Neural cell (in vitro differentiated cells): ENCODE measurements around the gene ITM2A.

Source experiments
- EZH2 ChIP-seq: fragments of 200-600, 300-800 bp; shearing (Covaris generic), sonication (generic); IDR thresholded peaks from 2 replicates; pipeline ENCODE4 v1.6.1; 2014; ENCODE audit warnings: antibody characterized with exemption, low read length, borderline replicate concordance, mild to moderate bottlenecking; ENCODE audit not compliant: insufficient read depth, poor library complexity, severe bottlenecking
- TF ChIP-seq, protein P1 (sequence below): fragments of 450-650 bp; IDR thresholded peaks from 2 replicates; pipeline ENCODE4 v1.5.1; 2014; ENCODE audit warnings: antibody characterized with exemption, mild to moderate bottlenecking, moderate library complexity; ENCODE audit not compliant: poor library complexity, severe bottlenecking

DNA sequence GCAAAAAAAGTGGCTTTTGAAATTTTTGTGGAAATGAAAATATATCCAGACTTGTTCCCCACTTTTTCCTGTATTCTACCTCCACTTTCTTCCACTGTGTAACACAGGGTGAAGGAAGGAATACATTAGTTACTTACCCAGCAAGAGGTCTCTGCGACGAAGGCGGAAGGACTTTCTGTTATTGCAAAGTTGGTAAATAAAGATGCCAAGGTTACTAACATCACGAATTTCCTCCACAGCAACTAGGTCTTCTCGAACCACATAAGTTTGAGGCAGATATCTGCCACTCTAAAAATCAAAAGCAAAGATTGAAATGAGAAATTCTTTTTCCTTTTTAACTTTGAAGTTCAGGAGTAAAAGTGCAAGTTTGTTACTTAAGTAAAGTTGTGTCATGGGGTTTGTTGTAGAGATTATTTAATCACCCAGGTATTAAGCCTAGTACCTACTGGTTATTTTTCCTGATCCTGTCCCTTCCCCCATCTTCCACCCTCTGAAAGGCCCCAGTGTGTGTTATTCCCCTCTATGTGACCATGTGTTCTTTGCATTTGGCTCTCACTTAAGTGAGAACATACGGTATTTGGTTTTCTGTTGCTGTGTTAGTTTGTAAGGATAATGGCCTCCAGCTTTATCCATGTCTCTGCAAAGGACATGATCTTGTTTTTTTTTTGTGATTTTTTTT is 5.8 kb downstream of the ITM2A start:
- TF ChIP-seq, protein P1, sequence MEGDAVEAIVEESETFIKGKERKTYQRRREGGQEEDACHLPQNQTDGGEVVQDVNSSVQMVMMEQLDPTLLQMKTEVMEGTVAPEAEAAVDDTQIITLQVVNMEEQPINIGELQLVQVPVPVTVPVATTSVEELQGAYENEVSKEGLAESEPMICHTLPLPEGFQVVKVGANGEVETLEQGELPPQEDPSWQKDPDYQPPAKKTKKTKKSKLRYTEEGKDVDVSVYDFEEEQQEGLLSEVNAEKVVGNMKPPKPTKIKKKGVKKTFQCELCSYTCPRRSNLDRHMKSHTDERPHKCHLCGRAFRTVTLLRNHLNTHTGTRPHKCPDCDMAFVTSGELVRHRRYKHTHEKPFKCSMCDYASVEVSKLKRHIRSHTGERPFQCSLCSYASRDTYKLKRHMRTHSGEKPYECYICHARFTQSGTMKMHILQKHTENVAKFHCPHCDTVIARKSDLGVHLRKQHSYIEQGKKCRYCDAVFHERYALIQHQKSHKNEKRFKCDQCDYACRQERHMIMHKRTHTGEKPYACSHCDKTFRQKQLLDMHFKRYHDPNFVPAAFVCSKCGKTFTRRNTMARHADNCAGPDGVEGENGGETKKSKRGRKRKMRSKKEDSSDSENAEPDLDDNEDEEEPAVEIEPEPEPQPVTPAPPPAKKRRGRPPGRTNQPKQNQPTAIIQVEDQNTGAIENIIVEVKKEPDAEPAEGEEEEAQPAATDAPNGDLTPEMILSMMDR, result no peak
- no peak for TF ChIP-seq EZH2
